ENCODE measurements around the gene FAM118A.

DNA sequence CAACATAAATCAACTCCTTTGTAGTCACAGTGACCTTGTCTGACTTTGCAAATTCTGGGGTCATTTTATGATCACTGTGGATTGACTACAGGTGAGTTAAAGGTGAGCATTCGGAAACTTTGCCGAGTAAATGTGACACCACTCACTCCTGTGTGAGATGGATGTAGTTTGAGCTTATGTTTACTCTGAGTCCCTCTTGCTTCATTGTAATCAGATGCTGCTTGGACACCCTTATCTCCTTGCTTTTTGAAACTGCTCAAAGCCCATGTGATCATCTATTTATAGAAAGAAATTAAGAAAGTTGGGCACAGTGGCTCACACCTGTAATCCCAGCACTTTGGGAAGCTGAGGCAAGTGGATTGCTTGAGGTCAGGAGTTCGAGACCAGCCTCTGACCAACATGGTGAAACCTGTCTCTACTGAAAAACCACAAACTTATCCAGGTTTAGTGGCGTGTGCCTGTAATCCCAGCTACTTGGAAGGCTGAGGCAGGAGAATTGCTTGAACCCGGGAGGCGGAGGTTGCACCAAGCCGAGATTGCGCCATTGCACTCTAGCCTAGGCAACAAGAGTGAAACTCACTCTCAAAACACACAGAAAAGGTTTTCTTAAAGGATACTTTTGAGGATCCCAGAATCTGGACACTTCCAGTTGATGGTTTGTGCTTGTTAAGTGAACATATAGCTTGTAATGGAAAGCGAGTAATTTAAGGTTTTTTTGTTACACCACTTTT is 7.2 kb downstream of the FAM118A start:
- TF ChIP-seq, protein P1, sequence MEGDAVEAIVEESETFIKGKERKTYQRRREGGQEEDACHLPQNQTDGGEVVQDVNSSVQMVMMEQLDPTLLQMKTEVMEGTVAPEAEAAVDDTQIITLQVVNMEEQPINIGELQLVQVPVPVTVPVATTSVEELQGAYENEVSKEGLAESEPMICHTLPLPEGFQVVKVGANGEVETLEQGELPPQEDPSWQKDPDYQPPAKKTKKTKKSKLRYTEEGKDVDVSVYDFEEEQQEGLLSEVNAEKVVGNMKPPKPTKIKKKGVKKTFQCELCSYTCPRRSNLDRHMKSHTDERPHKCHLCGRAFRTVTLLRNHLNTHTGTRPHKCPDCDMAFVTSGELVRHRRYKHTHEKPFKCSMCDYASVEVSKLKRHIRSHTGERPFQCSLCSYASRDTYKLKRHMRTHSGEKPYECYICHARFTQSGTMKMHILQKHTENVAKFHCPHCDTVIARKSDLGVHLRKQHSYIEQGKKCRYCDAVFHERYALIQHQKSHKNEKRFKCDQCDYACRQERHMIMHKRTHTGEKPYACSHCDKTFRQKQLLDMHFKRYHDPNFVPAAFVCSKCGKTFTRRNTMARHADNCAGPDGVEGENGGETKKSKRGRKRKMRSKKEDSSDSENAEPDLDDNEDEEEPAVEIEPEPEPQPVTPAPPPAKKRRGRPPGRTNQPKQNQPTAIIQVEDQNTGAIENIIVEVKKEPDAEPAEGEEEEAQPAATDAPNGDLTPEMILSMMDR (conservative IDR thresholded peaks at IDR 0.05; ENCODE audit: low read length): no peak
- TF ChIP-seq EZH2phosphoT487 (IDR thresholded peaks at IDR 0.05; ENCODE audit: borderline replicate concordance): no peak
